ENCODE measurements around the gene RFX3.

GRCh38 chr9:3446313-3446712 is 79.5 kb downstream of the RFX3 start:
- TF ChIP-seq, protein P1, sequence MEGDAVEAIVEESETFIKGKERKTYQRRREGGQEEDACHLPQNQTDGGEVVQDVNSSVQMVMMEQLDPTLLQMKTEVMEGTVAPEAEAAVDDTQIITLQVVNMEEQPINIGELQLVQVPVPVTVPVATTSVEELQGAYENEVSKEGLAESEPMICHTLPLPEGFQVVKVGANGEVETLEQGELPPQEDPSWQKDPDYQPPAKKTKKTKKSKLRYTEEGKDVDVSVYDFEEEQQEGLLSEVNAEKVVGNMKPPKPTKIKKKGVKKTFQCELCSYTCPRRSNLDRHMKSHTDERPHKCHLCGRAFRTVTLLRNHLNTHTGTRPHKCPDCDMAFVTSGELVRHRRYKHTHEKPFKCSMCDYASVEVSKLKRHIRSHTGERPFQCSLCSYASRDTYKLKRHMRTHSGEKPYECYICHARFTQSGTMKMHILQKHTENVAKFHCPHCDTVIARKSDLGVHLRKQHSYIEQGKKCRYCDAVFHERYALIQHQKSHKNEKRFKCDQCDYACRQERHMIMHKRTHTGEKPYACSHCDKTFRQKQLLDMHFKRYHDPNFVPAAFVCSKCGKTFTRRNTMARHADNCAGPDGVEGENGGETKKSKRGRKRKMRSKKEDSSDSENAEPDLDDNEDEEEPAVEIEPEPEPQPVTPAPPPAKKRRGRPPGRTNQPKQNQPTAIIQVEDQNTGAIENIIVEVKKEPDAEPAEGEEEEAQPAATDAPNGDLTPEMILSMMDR (IDR thresholded peaks at IDR 0.05), result no peak
- no peak for TF ChIP-seq POLR2A (IDR thresholded peaks at IDR 0.05)
